Measurements from ENCODE around the gene CHRNA10. TPM values are rescaled to one million over a fixed set of nuclear protein-coding genes. Genes with fewer than 3 reads are reported as not detected.
A peak's percentile ranks its signal among the peaks of the same experiment; 100 is the strongest.

The CHRNA10 gene
- total RNA-seq, 2 experiments from 2014 or later = 2.4 to 3.2 TPM

DNA sequence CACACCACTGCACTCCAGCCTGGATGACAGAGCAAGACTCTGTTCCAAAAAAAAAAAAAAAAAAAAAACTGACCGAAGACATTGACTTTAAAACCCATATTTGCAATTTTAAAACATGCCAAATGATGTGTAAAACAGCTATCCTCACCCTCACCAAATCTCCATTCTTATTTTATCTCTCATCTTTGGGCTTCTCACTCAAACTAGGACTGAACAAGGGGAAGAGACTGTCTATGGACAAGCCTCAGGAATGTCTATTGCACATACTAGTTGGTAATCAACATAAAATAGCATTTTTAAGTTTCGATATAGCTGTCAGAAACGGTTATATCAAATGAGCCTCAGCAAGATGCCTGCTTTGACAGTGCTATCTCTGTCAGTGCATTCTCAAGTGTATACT, 7.9 kb upstream of the CHRNA10 start:
- Mint-ChIP-seq H3K4me1 (peaks cover 5% of the 10 kb centered on the region), H3K4me3 (no peak overlapping the region), H3K9me3 (no peaks in the 10 kb centered on the region), H3K27ac (no peak overlapping the region), H3K27me3 (no peaks in the 10 kb centered on the region), H3K36me3 (peaks cover 44% of the 10 kb centered on the region)
- ATAC-seq (ENCODE audit: low read depth) (no peak), DNase-seq (no peak)
- POLR2A ChIA-PET = no interaction called here

DNA sequence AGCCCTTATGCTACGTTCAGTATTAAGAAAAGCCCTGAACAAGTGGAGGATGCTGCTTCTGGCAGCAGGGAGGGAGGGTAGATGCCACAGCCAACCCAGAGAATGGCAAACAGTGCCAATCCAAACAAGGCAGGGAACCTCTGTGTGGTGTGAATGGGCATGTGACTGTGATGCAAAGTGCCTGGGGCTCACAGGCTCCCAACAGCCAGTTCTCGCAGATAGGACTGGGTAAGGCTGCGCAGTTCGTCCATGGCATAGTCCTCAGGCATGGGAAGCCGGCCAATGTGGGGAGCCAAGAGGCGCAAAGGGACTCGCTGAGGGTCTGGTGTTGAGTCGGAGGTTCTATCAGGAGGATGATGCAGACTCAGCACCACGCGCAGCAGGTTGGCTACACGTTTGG, 4.8 kb upstream of the CHRNA10 start:
- Mint-ChIP-seq H3K4me1 (peaks cover 2% of the 10 kb centered on the region), H3K27me3 (no peaks in the 10 kb centered on the region), H3K27ac (no peak overlapping the region), H3K4me3 (no peak overlapping the region), H3K36me3 (peaks cover 33% of the 10 kb centered on the region), H3K9me3 (no peaks in the 10 kb centered on the region)
- POLR2A ChIA-PET = no interaction called here
- DNase-seq (no peak), ATAC-seq (ENCODE audit: low read depth) (no peak)

DNA sequence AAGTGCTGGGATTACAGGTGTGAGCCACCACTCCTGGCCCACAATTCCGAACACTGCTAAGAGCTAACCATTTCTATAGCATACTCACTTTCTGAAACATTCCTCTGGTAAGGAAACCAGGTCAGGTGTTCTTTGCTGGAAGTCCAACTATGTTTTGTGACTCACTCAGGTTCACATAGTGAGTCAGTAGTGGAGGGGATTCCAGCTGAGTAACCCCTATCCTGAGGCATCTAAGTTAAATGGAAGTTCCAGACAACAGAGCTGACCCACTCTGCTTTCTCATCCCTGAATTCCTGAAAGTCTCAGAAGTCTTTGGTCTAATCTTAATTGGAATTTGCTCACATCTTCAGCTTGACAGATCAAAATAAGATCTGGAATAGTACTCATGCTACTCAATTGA, 3.0 kb upstream of the CHRNA10 start:
- Mint-ChIP-seq H3K27me3 (no peaks in the 10 kb centered on the region), H3K9me3 (no peaks in the 10 kb centered on the region), H3K27ac (no peak overlapping the region), H3K4me3 (no peak overlapping the region), H3K4me1 (peaks cover 2% of the 10 kb centered on the region), H3K36me3 (peaks cover 25% of the 10 kb centered on the region)
- no peak for DNase-seq
- ATAC-seq (ENCODE audit: low read depth) = no peak
- POLR2A ChIA-PET = interaction anchor here (0.5 kb wide), 1 partner anchor 165 kb away, joined by 3 read pairs; no protein-coding TSS in a partner anchor

DNA sequence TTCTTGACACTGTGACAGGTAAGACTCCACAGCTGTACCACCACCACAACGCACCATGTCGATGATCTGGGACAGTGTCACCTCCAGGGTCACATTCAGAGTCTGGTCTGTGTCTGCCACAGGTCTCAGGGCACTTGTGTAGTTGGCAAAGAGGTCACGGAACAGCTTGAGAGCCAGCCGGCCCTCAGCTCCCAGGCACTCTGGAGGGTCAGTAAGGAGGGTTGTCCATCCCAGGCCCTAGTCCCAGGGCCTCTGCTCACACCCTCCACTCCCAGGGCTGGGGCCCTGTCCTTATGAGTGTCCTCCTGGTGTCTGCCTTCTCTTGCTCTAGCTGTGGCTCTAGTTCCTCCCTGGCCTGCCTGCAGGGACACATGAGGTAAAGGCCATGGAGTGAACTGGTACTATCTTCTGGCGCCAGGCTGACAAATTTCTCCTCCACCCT, 1.4 kb downstream of the CHRNA10 start:
- Mint-ChIP-seq H3K27ac (no peak overlapping the region), H3K4me3 (no peak overlapping the region), H3K4me1 (no peaks in the 10 kb centered on the region), H3K36me3 (peaks cover 11% of the 10 kb centered on the region), H3K27me3 (no peaks in the 10 kb centered on the region), H3K9me3 (no peaks in the 10 kb centered on the region)
- no peak for DNase-seq
- POLR2A ChIA-PET = no interaction called here
- peak; percentile 15 for ATAC-seq (ENCODE audit: low read depth)

DNA sequence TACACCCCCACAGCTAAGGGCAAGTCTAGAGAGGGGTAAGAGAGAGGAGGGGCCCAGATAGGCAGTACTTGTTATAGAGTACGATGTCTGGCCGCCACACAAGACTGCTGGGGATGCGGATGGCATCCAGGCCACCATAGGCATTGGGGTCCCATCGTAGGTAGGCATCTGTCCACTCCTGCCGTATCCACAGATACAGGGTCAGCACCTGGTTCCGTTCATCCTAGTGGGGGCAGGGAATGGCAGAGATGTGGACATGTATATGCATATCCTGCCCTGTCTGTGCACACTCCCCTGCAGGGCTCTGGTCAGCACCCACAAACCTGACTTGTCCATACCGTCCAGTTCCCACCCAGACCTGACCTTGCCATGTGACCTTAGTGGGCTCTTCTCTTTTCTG, 2.1 kb downstream of the CHRNA10 start:
- H3K27me3 Mint-ChIP-seq = no peaks in the 10 kb centered on the region
- POLR2A ChIA-PET = no interaction called here
- H3K27ac Mint-ChIP-seq = no peak overlapping the region
- no peaks in the 10 kb centered on the region for H3K9me3 Mint-ChIP-seq
- no peaks in the 10 kb centered on the region for H3K4me1 Mint-ChIP-seq
- no peak for ATAC-seq (ENCODE audit: low read depth)
- H3K4me3 Mint-ChIP-seq = no peak overlapping the region
- peaks cover 11% of the 10 kb centered on the region for H3K36me3 Mint-ChIP-seq
- DNase-seq = no peak

DNA sequence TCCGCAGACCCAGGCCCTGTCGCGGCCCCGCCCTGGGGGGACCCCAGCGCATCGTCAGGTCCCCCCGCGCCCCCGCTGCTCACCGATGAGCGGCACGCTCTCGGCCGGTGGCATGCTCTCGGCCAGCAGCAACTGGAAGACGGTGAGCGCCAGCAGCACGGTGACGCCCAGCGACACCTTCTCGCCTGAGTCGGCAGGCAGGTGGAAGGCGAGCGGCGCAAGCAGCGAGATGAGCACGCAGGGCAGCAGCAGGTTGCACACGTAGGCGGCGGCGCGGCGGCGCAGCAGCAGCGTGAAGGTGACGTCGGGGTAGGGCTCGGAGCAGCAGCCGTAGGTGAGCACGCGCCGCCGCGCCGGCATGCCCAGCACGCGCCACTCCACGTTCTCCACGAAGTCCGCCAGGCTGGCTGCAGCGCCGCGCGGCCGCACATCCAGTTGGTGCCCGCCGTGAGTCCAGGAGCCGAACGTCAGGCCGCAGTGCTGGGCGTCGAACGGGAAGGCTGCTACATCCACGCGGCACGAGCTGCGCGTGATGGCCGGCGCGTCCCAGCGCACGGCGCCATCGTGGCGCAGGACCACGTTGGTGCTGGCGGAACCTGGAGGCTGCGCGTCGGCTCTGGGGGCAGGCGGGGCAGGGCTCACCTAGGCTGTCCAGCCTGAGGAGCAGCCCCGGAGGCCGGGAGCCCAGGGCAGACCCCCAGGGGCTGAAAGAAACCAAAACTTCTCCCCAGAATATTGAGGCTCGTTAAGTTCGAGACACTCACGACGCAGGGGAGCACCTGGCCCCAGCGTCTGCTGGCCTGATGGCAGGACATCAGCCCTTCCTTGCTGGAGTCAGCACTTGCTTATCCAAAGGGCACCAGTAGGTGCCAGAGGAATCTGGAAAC, 3.8 kb downstream of the CHRNA10 start:
- peaks cover 16% of the 10 kb centered on the region for H3K36me3 Mint-ChIP-seq
- DNase-seq (no peak), ATAC-seq (ENCODE audit: low read depth) (no peak)
- no peak overlapping the region for H3K4me3 Mint-ChIP-seq
- POLR2A ChIA-PET = no interaction called here
- no peak overlapping the region for H3K27ac Mint-ChIP-seq
- no peaks in the 10 kb centered on the region for H3K9me3 Mint-ChIP-seq
- peaks cover 2% of the 10 kb centered on the region for H3K4me1 Mint-ChIP-seq
- H3K27me3 Mint-ChIP-seq = no peaks in the 10 kb centered on the region

DNA sequence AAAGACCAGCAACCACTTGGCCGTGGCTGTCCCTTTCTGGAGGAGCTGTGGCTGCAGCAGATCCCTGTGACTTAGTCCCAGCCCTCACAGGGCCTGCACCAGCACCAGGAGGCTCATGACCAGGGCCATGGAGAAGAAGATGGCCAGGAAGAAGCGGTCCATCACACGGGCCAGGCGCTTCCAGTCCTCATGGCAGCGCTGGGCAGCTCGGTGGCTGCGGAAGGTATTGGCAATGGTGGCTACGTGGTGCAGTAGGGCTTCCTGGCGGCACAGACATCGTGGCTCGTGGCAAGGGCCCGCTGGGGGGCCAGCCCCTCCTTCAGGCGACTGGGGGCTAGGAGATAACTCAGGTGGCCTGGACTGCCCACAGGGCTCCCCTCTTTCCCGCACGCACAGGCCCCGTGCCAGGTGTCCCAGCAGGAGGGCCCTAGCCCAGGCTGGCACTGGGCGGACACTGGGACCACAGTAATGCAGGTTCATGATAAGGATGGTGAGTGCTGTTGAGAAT, 5.1 kb downstream of the CHRNA10 start:
- no peaks in the 10 kb centered on the region for H3K27me3 Mint-ChIP-seq
- H3K27ac Mint-ChIP-seq = peak overlapping the region; percentile 55
- ATAC-seq (ENCODE audit: low read depth) = no peak
- H3K9me3 Mint-ChIP-seq = no peaks in the 10 kb centered on the region
- no peak overlapping the region for H3K4me3 Mint-ChIP-seq
- POLR2A ChIA-PET = no interaction called here
- H3K4me1 Mint-ChIP-seq = peaks cover 2% of the 10 kb centered on the region
- DNase-seq = no peak
- peaks cover 16% of the 10 kb centered on the region for H3K36me3 Mint-ChIP-seq

DNA sequence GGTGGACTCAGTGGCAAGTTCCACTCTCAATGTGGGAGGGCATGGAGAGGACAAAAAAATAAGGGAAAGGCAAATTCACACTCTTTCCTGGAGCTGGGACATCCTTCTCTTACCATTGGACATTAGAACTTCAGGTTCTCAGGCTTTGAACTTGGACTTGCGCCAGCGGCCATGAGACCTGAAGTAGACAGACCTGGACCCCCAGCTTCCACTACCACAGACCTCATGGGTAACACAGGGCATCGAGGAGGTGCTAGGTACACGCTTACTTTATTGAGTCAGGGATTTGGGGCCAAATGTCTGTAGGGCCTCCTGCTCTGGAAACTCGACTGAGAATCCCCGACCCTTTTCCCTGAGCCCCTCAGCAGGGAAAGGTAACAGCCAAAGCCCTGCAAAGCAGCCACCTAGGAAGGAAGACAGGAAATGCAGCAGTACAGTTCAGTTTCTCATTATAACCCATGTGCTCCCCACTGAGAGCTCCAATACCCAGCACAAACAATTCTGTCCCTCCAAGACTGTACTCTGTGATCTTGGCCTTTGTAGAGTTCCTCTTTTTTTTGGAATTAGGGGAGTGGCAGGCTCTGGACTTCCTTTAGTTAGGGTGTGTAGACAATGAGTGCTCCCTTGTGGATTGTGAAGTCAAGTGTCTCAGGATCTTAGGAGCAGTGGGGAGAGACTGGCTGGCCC, 5.7 kb downstream of the CHRNA10 start:
- H3K4me1 Mint-ChIP-seq = peaks cover 4% of the 10 kb centered on the region
- no peaks in the 10 kb centered on the region for H3K27me3 Mint-ChIP-seq
- no peaks in the 10 kb centered on the region for H3K9me3 Mint-ChIP-seq
- DNase-seq (no peak), ATAC-seq (ENCODE audit: low read depth) (no peak)
- H3K4me3 Mint-ChIP-seq = no peak overlapping the region
- H3K27ac Mint-ChIP-seq = peak overlapping the region; percentile 55
- H3K36me3 Mint-ChIP-seq = peaks cover 15% of the 10 kb centered on the region
- POLR2A ChIA-PET = no interaction called here

DNA sequence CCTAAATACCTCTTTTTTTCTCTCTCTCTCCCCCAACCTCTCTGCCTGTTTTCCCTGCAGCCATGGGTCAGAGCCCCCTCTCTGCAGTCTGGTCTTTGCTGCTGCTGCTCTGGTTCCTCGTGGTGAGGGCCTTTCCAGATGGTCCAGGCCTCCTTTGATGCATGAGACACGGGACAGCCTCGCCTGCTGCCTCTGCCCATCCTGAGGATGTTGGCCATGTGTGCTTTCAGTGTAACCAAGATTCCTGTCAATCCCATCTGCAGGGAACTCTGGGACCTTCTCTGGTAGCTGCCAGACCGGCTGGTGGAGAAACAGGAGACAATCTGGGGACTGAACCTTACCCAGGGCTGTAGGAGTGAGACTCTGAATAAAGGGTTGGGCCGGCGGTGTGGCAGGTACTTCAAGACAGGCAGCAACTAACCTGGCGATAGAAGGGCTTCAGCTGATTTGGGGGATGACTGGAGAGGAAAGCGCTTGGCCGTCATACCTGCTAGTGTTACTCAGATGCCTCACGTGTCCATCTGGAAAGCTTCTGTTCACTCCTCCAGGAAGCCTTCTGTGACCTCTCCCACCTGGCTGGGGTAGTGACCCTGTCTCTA, 7.1 kb downstream of the CHRNA10 start:
- H3K36me3 Mint-ChIP-seq = peaks cover 12% of the 10 kb centered on the region
- peak overlapping the region; percentile 7 for H3K27ac Mint-ChIP-seq
- DNase-seq (no peak), ATAC-seq (ENCODE audit: low read depth) (no peak)
- H3K9me3 Mint-ChIP-seq = no peaks in the 10 kb centered on the region
- H3K27me3 Mint-ChIP-seq = no peaks in the 10 kb centered on the region
- peaks cover 4% of the 10 kb centered on the region for H3K4me1 Mint-ChIP-seq
- POLR2A ChIA-PET = no interaction called here
- no peak overlapping the region for H3K4me3 Mint-ChIP-seq

DNA sequence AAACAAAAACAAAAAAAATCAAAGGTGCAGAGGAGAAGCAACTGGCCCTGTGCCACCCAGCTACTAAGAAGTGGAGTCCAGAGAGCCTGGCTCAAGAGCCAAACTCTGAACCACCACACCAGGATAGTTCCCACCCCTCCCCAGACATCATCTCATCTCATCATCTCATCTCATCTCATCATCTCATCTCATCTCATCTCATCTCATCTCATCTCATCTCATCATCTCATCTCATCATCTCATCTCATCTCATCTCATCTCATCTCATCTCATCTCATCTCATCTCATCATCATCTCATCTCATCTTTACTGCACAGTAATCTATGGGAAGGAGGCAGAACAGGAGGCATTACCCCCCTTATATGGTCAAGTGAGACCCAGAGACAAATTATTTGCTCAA, 8.3 kb downstream of the CHRNA10 start:
- no peaks in the 10 kb centered on the region for H3K9me3 Mint-ChIP-seq
- peaks cover 5% of the 10 kb centered on the region for H3K27me3 Mint-ChIP-seq
- peaks cover 4% of the 10 kb centered on the region for H3K4me1 Mint-ChIP-seq
- ATAC-seq (ENCODE audit: low read depth) (no peak), DNase-seq (no peak)
- H3K36me3 Mint-ChIP-seq = peaks cover 8% of the 10 kb centered on the region
- POLR2A ChIA-PET = no interaction called here
- no peak overlapping the region for H3K4me3 Mint-ChIP-seq
- H3K27ac Mint-ChIP-seq = no peak overlapping the region

DNA sequence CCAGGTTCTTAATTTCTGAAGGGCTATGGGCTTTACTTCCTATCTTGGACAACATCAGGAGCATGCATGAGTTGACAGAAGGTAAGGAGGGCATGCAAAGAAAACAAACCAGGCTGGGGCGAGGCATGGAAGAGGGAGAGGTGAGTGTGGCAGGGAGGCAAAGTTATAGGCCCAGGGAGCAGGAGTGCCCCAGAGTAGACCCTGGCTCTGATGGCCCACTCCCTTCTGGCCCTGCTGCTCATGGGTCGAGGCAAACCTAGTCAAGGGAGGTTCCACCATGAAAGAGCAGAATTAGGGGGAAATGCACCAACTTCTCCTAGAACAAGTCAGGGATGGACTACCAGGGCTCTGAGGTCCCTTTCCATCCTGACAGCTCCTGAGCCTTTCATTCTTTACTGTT, 10.2 kb downstream of the CHRNA10 start:
- H3K27ac Mint-ChIP-seq = no peak overlapping the region
- POLR2A ChIA-PET = no interaction called here
- no peak overlapping the region for H3K4me3 Mint-ChIP-seq
- peaks cover 14% of the 10 kb centered on the region for H3K27me3 Mint-ChIP-seq
- peaks cover 8% of the 10 kb centered on the region for H3K36me3 Mint-ChIP-seq
- H3K4me1 Mint-ChIP-seq = peaks cover 4% of the 10 kb centered on the region
- no peak for DNase-seq
- peak; percentile 26 for ATAC-seq (ENCODE audit: low read depth)
- H3K9me3 Mint-ChIP-seq = no peaks in the 10 kb centered on the region

DNA sequence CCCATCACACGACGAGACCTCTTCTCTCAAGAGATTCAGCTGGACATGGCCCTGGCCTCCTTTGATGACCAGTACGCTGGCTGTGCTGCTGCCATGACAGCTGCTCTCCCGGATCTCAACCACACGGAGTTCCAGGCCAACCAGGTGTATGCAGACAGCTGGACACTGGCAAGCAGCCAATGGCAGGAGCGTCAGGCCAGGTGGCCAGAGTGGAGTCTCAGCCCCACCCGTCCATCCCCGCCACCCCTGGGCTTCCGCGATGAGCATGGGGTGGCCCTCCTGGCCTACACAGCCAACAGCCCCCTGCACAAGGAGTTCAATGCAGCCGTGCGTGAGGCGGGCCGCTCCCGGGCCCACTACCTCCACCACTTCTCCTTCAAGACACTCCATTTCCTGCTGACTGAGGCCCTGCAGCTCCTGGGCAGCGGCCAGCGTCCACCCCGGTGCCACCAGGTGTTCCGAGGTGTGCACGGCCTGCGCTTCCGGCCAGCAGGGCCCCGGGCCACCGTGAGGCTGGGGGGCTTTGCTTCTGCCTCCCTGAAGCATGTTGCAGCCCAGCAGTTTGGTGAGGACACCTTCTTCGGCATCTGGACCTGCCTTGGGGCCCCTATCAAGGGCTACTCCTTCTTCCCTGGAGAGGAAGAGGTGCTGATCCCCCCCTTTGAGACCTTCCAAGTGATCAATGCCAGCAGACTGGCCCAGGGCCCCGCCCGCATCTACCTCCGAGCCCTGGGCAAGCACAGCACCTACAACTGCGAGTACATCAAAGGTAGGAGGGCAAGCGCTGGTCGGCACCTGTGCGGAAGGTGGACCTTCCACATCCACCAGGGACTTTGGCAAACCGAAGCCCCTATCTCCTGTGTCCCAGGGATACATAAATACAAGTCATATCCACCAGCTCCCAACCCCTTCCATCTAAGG, 11.3 kb downstream of the CHRNA10 start:
- DNase-seq (no peak), ATAC-seq (ENCODE audit: low read depth) (no peak)
- peaks cover 16% of the 10 kb centered on the region for H3K27me3 Mint-ChIP-seq
- POLR2A ChIA-PET = no interaction called here
- H3K27ac Mint-ChIP-seq = no peak overlapping the region
- H3K36me3 Mint-ChIP-seq = peaks cover 6% of the 10 kb centered on the region
- H3K4me1 Mint-ChIP-seq = peaks cover 4% of the 10 kb centered on the region
- H3K9me3 Mint-ChIP-seq = no peaks in the 10 kb centered on the region
- H3K4me3 Mint-ChIP-seq = no peak overlapping the region

DNA sequence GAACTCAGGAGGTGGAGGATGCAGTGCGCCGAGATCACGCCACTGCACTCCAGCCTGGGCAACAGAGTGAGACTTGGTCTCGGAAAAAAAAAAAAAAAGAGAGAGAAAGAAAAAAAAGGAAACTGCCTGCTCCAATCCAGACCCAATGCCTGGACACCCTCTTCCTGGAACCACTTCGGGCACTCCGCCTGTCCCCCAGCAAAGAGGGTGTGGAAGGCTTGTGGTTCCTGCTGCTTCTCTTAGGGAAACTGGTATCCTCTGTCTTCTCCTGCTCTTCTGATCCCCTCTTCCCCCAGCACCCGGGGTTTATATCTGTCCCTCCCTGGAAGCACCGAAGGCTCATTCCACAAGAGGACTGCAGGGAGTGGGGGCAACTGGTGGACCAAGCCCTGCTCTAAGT, 12.9 kb downstream of the CHRNA10 start:
- H3K36me3 Mint-ChIP-seq = peaks cover 2% of the 10 kb centered on the region
- POLR2A ChIA-PET = no interaction called here
- peaks cover 16% of the 10 kb centered on the region for H3K27me3 Mint-ChIP-seq
- H3K27ac Mint-ChIP-seq = no peak overlapping the region
- H3K4me1 Mint-ChIP-seq = peaks cover 4% of the 10 kb centered on the region
- no peaks in the 10 kb centered on the region for H3K9me3 Mint-ChIP-seq
- no peak overlapping the region for H3K4me3 Mint-ChIP-seq
- ATAC-seq (ENCODE audit: low read depth) (no peak), DNase-seq (no peak)

Data from activated naive CD8-positive, alpha-beta T cell treated with anti-CD3 and anti-CD28 coated beads, Interleukin-2, amount 10 ng/mL, durations not matched to agents 7 days and 5 days (primary cell).